ENCODE results near the gene ROBO2.

GRCh38 chr3:77466562-77467115 lies 426.7 kb downstream of the ROBO2 start:
- TF ChIP-seq CTCF (IDR thresholded peaks at IDR 0.05), result no peak
- TF ChIP-seq POLR2A (IDR thresholded peaks at IDR 0.05), result no peak
